ENCODE measurements around the gene RSPO3.

DNA sequence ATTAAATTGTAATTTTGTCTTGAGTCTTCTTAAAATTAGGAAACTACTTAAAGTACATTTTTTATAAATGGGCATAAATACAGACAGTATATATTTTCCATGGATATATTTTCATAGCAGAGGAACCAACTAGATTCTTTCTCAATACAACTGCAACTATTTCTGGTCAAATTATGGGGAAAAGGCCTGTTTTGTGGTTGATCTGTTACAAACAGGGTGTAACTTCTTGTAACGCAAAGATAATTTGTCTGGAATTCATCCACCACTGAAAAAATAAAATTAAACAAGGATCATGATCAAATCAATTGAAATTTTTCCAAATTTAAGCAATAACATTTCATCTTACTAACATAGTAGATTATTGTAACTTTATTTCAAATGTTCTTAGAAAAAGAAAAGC is 81.0 kb downstream of the RSPO3 start:
- TF ChIP-seq, protein P1, sequence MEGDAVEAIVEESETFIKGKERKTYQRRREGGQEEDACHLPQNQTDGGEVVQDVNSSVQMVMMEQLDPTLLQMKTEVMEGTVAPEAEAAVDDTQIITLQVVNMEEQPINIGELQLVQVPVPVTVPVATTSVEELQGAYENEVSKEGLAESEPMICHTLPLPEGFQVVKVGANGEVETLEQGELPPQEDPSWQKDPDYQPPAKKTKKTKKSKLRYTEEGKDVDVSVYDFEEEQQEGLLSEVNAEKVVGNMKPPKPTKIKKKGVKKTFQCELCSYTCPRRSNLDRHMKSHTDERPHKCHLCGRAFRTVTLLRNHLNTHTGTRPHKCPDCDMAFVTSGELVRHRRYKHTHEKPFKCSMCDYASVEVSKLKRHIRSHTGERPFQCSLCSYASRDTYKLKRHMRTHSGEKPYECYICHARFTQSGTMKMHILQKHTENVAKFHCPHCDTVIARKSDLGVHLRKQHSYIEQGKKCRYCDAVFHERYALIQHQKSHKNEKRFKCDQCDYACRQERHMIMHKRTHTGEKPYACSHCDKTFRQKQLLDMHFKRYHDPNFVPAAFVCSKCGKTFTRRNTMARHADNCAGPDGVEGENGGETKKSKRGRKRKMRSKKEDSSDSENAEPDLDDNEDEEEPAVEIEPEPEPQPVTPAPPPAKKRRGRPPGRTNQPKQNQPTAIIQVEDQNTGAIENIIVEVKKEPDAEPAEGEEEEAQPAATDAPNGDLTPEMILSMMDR (IDR thresholded peaks at IDR 0.05; ENCODE audit: low read length) = no peak
- TF ChIP-seq EZH2 (IDR thresholded peaks at IDR 0.05; ENCODE audit: borderline replicate concordance, low read length) = no peak
